Measurements from ENCODE around the gene PRSS23. TPM values are rescaled to one million over a fixed set of nuclear protein-coding genes. Genes with fewer than 3 reads are reported as not detected.
"Not testable (repeated sequence)": the region's sequence is repeated elsewhere in the genome, so short reads cannot be mapped to it uniquely, and the experiment has no call there.

The PRSS23 gene
- under 1 TPM; 0.17 to 0.28 TPM for total RNA-seq

DNA sequence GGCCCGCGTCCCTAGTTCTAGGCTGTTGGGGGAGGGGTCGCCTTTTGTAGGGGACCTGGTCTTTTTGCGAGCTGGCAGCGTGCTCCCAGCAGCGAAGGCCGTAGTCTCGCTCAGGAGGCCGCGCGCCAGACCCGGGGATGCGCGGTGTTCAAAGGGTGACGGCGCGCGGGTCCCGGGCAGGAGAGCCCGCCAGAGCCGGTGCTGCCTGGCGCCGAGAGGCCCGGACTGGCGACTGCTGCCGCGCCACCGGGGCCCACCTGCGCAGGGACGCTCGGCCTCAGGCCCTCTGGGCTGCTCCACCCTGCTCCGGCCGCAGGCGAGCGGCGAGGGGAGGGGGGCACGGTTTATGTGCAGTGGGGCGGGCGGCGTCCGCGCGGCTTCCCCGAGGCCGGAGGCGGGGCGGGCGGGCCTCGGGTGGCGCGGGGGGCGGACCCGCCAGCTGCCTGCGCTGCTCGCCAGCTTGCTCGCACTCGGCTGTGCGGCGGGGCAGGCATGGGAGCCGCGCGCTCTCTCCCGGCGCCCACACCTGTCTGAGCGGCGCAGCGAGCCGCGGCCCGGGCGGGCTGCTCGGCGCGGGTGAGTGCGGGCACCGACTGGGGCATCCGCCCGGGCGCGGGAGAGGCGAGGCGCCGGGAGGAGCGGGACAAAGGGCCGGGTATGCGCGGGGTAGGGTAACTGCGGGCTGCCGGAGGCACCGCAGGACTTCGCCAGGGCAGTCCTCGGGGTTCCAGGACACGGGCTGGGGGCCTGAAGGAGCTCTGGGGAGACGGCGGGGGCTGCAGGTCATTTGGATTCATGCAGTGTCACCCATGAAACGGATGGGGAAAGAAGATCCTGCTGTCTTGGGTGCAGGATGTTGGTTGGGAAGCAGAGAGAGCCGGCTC lies at the start of gene PRSS23:
PRSS23 (plus strand) TSS at position 467 of the 884 bp plus-strand sequence. CDS start 7,102 bp downstream, outside the sequence.
- no peak within 1 kb of the TSS for H3K27ac Mint-ChIP-seq
- peak within 1 kb of the TSS; percentile 69 for H3K4me3 Mint-ChIP-seq
- H3K36me3 Mint-ChIP-seq, result no peaks in the 10 kb centered on the region
- no peaks in the 10 kb centered on the region for H3K9me3 Mint-ChIP-seq
- POLR2A ChIA-PET, result no interaction called here
- peak; percentile 59 for DNase-seq
- peak; percentile 84 for ATAC-seq (ENCODE audit: low read depth)
- H3K27me3 Mint-ChIP-seq, result peaks cover 59% of the 10 kb centered on the region
- H3K4me1 Mint-ChIP-seq, result peaks cover 6% of the 10 kb centered on the region

DNA sequence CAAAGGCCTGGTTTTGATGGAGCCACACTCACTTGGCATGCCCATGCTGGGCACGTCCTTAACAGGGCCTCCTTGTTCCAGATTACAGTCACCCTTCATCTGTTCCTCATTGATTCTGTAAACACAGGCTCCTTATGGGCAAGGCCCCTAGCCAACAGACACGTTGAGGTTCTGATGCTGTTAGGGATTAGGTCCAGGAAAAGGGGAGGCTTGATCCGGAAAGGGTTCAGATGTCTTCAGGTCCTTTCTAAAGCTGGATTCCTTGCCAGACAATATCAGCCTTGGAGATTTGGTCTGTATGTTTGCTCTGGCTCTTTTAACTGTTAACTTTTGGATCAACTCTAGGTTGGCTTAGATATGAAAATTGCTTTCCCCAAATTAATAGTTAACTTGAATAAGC lies 46.9 kb upstream of the PRSS23 start:
- no peaks in the 10 kb centered on the region for H3K9me3 Mint-ChIP-seq
- DNase-seq, result no peak
- H3K36me3 Mint-ChIP-seq, result no peaks in the 10 kb centered on the region
- H3K27me3 Mint-ChIP-seq, result no peaks in the 10 kb centered on the region
- POLR2A ChIA-PET, result no interaction called here
- no peak overlapping the region for H3K27ac Mint-ChIP-seq
- no peak overlapping the region for H3K4me3 Mint-ChIP-seq
- no peaks in the 10 kb centered on the region for H3K4me1 Mint-ChIP-seq
- no peak for ATAC-seq (ENCODE audit: low read depth)

DNA sequence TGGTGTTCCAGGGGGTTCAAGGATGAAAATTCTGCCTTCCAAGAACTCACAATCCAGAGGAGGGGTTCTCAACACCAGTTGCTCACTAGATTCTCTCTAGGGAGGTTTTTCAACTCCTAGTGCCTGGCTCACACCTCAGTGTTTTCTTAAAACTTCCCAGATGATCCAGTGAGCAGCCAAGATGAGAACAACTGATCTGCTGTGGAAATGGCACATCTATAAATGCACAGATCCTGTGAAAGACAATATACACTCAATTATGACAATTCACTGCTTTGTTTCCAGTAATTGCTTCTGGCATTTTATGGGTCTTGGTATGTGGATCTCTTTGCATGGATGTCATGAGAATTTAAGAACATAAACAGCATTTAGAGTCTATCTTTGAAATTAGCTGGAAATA lies 45.2 kb upstream of the PRSS23 start:
- no peaks in the 10 kb centered on the region for H3K36me3 Mint-ChIP-seq
- ATAC-seq (ENCODE audit: low read depth) (no peak), DNase-seq (no peak)
- H3K4me1 Mint-ChIP-seq, result no peaks in the 10 kb centered on the region
- no peak overlapping the region for H3K4me3 Mint-ChIP-seq
- H3K27me3 Mint-ChIP-seq, result no peaks in the 10 kb centered on the region
- POLR2A ChIA-PET, result no interaction called here
- no peak overlapping the region for H3K27ac Mint-ChIP-seq
- no peaks in the 10 kb centered on the region for H3K9me3 Mint-ChIP-seq

- POLR2A ChIA-PET, result no interaction called here
- no peak for DNase-seq
- H3K9me3 Mint-ChIP-seq, result no peaks in the 10 kb centered on the region
- H3K27ac Mint-ChIP-seq, result no peak overlapping the region
- H3K36me3 Mint-ChIP-seq, result no peaks in the 10 kb centered on the region
- no peak for ATAC-seq (ENCODE audit: low read depth)
- H3K4me3 Mint-ChIP-seq, result no peak overlapping the region
- no peaks in the 10 kb centered on the region for H3K4me1 Mint-ChIP-seq
- no peaks in the 10 kb centered on the region for H3K27me3 Mint-ChIP-seq
These were observed 42.2 kb upstream of the PRSS23 start for GRCh38 chr11:86758171-86758570.

DNA sequence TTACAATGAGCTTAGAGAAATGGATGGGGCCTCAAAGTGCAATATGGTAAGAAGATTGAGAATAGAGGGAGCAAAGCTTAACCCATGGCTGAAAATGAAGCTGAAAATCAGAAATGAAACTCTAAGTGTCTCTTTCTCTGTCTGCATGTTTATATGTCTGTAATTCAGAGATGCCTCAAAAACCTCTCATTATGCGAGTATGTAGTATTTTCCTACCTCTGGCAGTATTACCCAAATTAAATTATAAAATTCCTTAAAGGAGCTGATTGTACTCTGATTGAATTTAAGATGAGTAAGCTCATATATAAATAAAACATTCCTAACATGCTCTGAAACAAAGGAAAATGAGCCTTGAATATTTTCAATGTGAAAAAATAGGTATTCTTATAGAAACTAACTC lies 39.8 kb upstream of the PRSS23 start:
- peaks cover 6% of the 10 kb centered on the region for H3K27me3 Mint-ChIP-seq
- H3K27ac Mint-ChIP-seq, result no peak overlapping the region
- H3K4me3 Mint-ChIP-seq, result no peak overlapping the region
- no peak for ATAC-seq (ENCODE audit: low read depth)
- POLR2A ChIA-PET, result no interaction called here
- no peak for DNase-seq
- no peaks in the 10 kb centered on the region for H3K36me3 Mint-ChIP-seq
- H3K9me3 Mint-ChIP-seq, result no peaks in the 10 kb centered on the region
- no peaks in the 10 kb centered on the region for H3K4me1 Mint-ChIP-seq

DNA sequence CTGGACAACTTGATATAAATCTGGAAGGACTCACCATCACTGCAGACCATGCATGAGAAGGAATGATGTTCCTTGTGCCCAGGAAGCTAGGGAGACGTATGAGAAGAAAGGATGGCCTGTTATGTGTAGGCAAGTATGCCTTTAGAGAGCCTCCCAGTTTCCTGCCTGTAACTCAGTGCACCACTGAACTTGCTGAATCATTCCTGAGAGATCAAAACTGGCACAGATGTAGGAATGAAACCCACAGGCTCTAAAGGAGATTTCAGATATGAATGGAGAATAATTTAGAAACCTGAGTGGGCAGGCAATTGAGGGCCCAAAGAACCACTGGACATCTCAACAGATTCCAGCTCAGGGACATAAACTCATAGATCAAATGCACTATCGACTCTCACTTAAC lies 38.4 kb upstream of the PRSS23 start:
- DNase-seq (no peak), ATAC-seq (ENCODE audit: low read depth) (no peak)
- Mint-ChIP-seq H3K9me3 (no peaks in the 10 kb centered on the region), H3K27me3 (peaks cover 8% of the 10 kb centered on the region), H3K36me3 (no peaks in the 10 kb centered on the region), H3K4me3 (no peak overlapping the region), H3K27ac (no peak overlapping the region), H3K4me1 (no peaks in the 10 kb centered on the region)
- POLR2A ChIA-PET, result no interaction called here

DNA sequence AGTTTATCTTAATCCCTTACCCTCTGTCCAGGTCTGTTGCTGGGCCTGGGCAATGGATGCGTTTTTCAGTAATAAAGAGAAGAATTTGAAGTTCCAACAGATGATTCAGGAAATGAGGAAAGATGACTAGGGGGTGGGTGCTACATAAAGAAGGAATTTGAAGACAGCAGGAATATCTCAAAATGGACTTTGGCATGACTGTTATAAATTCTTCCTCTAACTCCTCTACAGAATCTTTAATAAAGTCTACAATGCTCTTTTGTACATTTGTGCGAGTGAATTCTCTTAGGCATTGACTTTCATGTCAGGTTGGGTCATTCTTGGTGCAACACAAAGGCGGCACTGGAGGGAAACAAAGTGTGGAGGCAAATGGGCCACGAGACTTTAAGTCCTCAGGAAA lies 35.1 kb upstream of the PRSS23 start:
- DNase-seq, result no peak
- H3K4me3 Mint-ChIP-seq, result no peak overlapping the region
- H3K27ac Mint-ChIP-seq, result no peak overlapping the region
- H3K9me3 Mint-ChIP-seq, result no peaks in the 10 kb centered on the region
- no peaks in the 10 kb centered on the region for H3K36me3 Mint-ChIP-seq
- POLR2A ChIA-PET, result no interaction called here
- no peak for ATAC-seq (ENCODE audit: low read depth)
- H3K4me1 Mint-ChIP-seq, result no peaks in the 10 kb centered on the region
- peaks cover 8% of the 10 kb centered on the region for H3K27me3 Mint-ChIP-seq

GRCh38 chr11:86765878-86766277 lies 34.5 kb upstream of the PRSS23 start:
- H3K27ac Mint-ChIP-seq, result no peak overlapping the region
- H3K27me3 Mint-ChIP-seq, result peaks cover 8% of the 10 kb centered on the region
- no peaks in the 10 kb centered on the region for H3K36me3 Mint-ChIP-seq
- H3K9me3 Mint-ChIP-seq, result no peaks in the 10 kb centered on the region
- ATAC-seq (ENCODE audit: low read depth) (no peak), DNase-seq (no peak)
- no peak overlapping the region for H3K4me3 Mint-ChIP-seq
- no peaks in the 10 kb centered on the region for H3K4me1 Mint-ChIP-seq
- POLR2A ChIA-PET, result no interaction called here

DNA sequence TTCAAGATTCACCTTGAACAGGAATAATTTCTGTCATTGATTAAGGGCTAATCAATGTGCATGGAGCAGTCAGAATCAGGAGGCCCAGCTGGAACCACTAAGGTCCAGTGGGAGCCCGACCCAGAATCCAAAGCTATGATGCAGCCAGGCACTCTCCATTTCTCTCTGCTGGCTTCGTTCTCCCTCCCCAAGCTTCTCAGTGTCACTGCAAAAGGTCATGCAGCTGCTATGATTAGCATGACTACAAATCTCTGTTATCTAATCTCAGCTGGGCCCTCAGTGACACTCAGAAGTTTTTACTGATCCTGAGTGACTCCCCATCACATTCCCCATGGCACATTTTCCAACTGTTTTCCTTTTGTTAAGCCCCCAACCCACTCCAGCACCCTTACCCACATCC lies 31.1 kb upstream of the PRSS23 start:
- H3K27ac Mint-ChIP-seq, result no peak overlapping the region
- peaks cover 10% of the 10 kb centered on the region for H3K27me3 Mint-ChIP-seq
- DNase-seq (no peak), ATAC-seq (ENCODE audit: low read depth) (no peak)
- no peaks in the 10 kb centered on the region for H3K4me1 Mint-ChIP-seq
- no peaks in the 10 kb centered on the region for H3K36me3 Mint-ChIP-seq
- POLR2A ChIA-PET, result no interaction called here
- H3K9me3 Mint-ChIP-seq, result no peaks in the 10 kb centered on the region
- no peak overlapping the region for H3K4me3 Mint-ChIP-seq

DNA sequence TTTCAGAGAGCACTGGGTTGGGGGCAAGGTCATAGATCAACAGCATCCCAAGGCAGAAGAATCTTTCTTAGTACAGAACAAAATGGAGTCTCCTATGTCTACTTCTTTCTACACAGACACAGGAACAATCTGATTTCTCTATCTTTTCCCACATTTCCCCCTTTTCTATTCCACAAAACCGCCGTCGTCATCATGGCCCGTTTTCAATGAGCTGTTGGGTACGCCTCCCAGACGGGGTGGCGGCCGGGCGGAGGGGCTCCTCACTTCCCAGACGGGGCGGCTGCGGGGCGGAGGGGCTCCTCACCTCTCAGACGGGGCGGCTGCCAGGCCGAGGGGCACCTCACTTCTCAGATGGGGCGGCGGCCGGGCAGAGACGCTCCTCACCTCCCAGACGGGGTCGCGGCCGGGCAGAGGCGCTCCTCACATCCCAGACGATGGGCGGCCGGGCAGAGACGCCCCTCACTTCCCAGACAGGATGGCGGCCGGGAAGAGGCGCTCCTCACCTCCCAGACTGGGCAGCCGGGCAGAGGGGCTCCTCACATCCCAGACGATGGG lies 29.8 kb upstream of the PRSS23 start:
- POLR2A ChIA-PET; H3K27me3 Mint-ChIP-seq; ATAC-seq (ENCODE audit: low read depth); H3K9me3 Mint-ChIP-seq; H3K4me3 Mint-ChIP-seq; H3K27ac Mint-ChIP-seq; H3K36me3 Mint-ChIP-seq; H3K4me1 Mint-ChIP-seq; DNase-seq: not testable (repeated sequence)

- no peaks in the 10 kb centered on the region for H3K36me3 Mint-ChIP-seq
- no peak for DNase-seq
- no peak overlapping the region for H3K27ac Mint-ChIP-seq
- no peaks in the 10 kb centered on the region for H3K9me3 Mint-ChIP-seq
- H3K4me3 Mint-ChIP-seq, result no peak overlapping the region
- POLR2A ChIA-PET, result no interaction called here
- peaks cover 8% of the 10 kb centered on the region for H3K27me3 Mint-ChIP-seq
- no peak for ATAC-seq (ENCODE audit: low read depth)
- H3K4me1 Mint-ChIP-seq, result no peaks in the 10 kb centered on the region
These were observed 27.3 kb upstream of the PRSS23 start for GRCh38 chr11:86772999-86773398.

GRCh38 chr11:86773513-86774252 lies 26.7 kb upstream of the PRSS23 start:
- H3K4me3 Mint-ChIP-seq, result no peak overlapping the region
- no peaks in the 10 kb centered on the region for H3K9me3 Mint-ChIP-seq
- H3K4me1 Mint-ChIP-seq, result no peaks in the 10 kb centered on the region
- H3K27ac Mint-ChIP-seq, result no peak overlapping the region
- peaks cover 10% of the 10 kb centered on the region for H3K27me3 Mint-ChIP-seq
- ATAC-seq (ENCODE audit: low read depth) (no peak), DNase-seq (no peak)
- POLR2A ChIA-PET, result no interaction called here
- H3K36me3 Mint-ChIP-seq, result no peaks in the 10 kb centered on the region

- POLR2A ChIA-PET, result no interaction called here
- Mint-ChIP-seq H3K36me3 (no peaks in the 10 kb centered on the region), H3K4me3 (no peak overlapping the region), H3K27ac (no peak overlapping the region), H3K27me3 (peaks cover 14% of the 10 kb centered on the region), H3K4me1 (no peaks in the 10 kb centered on the region), H3K9me3 (no peaks in the 10 kb centered on the region)
- ATAC-seq (ENCODE audit: low read depth), result no peak
- no peak for DNase-seq
These were observed 25.9 kb upstream of the PRSS23 start for GRCh38 chr11:86774417-86774816.

- Mint-ChIP-seq H3K4me1 (no peaks in the 10 kb centered on the region), H3K27ac (no peak overlapping the region), H3K9me3 (no peaks in the 10 kb centered on the region), H3K27me3 (peaks cover 14% of the 10 kb centered on the region), H3K4me3 (no peak overlapping the region), H3K36me3 (no peaks in the 10 kb centered on the region)
- POLR2A ChIA-PET, result no interaction called here
- DNase-seq (no peak), ATAC-seq (ENCODE audit: low read depth) (no peak)
These were observed 25.0 kb upstream of the PRSS23 start for GRCh38 chr11:86775361-86775760.

Data from activated naive CD8-positive, alpha-beta T cell treated with anti-CD3 and anti-CD28 coated beads, Interleukin-2, amount 10 ng/mL, durations not matched to agents 7 days and 5 days (primary cell).